ENCODE data around the gene OLFML2B.

The OLFML2B gene

GRCh38 chr1:162038624-162039023 is 15.0 kb upstream of the OLFML2B start:
- TF ChIP-seq CTCF (conservative IDR thresholded peaks at IDR 0.05; ENCODE audit: low read length), result peak; percentile 17; the same call in 1 of the 2 replicates
- TF ChIP-seq EZH2phosphoT487 (IDR thresholded peaks at IDR 0.05; ENCODE audit: borderline replicate concordance), result no peak
- Histone ChIP-seq H3K9me3 (ENCODE audit: insufficient read depth, low read depth, low read length) (no peaks in the 10 kb centered on the region), H3K9me2 (replicated peaks; ENCODE audit: low read depth, low read length) (no peaks in the 10 kb centered on the region), H3K4me3 (ENCODE audit: low read length, poor library complexity, severe bottlenecking) (no peak overlapping the region), H3K79me2 (ENCODE audit: insufficient read depth, low read length) (no peaks in the 10 kb centered on the region), H3K4me1 (ENCODE audit: insufficient read depth, low read length, poor library complexity, severe bottlenecking) (no peaks in the 10 kb centered on the region), H3K27me3 (ENCODE audit: insufficient read depth, low read length, poor library complexity, severe bottlenecking) (no peaks in the 10 kb centered on the region), H4K20me1 (ENCODE audit: insufficient read depth, low read length, poor library complexity, severe bottlenecking) (no peaks in the 10 kb centered on the region), H3K4me2 (ENCODE audit: low read depth, low read length, poor library complexity, severe bottlenecking) (no peak overlapping the region), H3F3A (ENCODE audit: low read depth) (no peaks in the 10 kb centered on the region), H3K9ac (ENCODE audit: low read depth, low read length, poor library complexity, severe bottlenecking) (no peak overlapping the region), H2AFZ (ENCODE audit: low read length) (no peak overlapping the region), H3K36me3 (ENCODE audit: insufficient read depth, low read length) (no peaks in the 10 kb centered on the region)

GRCh38 chr1:162036163-162036562 is 12.5 kb upstream of the OLFML2B start:
- no peak overlapping the region for H2AFZ ChIP-seq (ENCODE audit: low read length)
- no peaks in the 10 kb centered on the region for H3F3A ChIP-seq (ENCODE audit: low read depth)
- no peaks in the 10 kb centered on the region for H3K9me2 ChIP-seq (replicated peaks; ENCODE audit: low read depth, low read length)
- no peaks in the 10 kb centered on the region for H3K27me3 ChIP-seq (ENCODE audit: insufficient read depth, low read length, poor library complexity, severe bottlenecking)
- no peaks in the 10 kb centered on the region for H3K36me3 ChIP-seq (ENCODE audit: insufficient read depth, low read length)
- no peaks in the 10 kb centered on the region for H3K4me1 ChIP-seq (ENCODE audit: insufficient read depth, low read length, poor library complexity, severe bottlenecking)
- H4K20me1 ChIP-seq (ENCODE audit: insufficient read depth, low read length, poor library complexity, severe bottlenecking), result no peaks in the 10 kb centered on the region
- H3K9ac ChIP-seq (ENCODE audit: low read depth, low read length, poor library complexity, severe bottlenecking), result no peak overlapping the region
- H3K9me3 ChIP-seq (ENCODE audit: insufficient read depth, low read depth, low read length), result no peaks in the 10 kb centered on the region
- H3K79me2 ChIP-seq (ENCODE audit: insufficient read depth, low read length), result no peaks in the 10 kb centered on the region
- TF ChIP-seq CTCF (conservative IDR thresholded peaks at IDR 0.05; ENCODE audit: low read length) (no peak), EZH2phosphoT487 (IDR thresholded peaks at IDR 0.05; ENCODE audit: borderline replicate concordance) (no peak)
- H3K4me2 ChIP-seq (ENCODE audit: low read depth, low read length, poor library complexity, severe bottlenecking), result no peak overlapping the region
- H3K4me3 ChIP-seq (ENCODE audit: low read length, poor library complexity, severe bottlenecking), result no peak overlapping the region

GRCh38 chr1:162035241-162035640 is 11.6 kb upstream of the OLFML2B start:
- H3K4me1 ChIP-seq (ENCODE audit: insufficient read depth, low read length, poor library complexity, severe bottlenecking), result no peaks in the 10 kb centered on the region
- H3K9me2 ChIP-seq (replicated peaks; ENCODE audit: low read depth, low read length), result no peaks in the 10 kb centered on the region
- H3F3A ChIP-seq (ENCODE audit: low read depth), result no peaks in the 10 kb centered on the region
- H3K4me3 ChIP-seq (ENCODE audit: low read length, poor library complexity, severe bottlenecking), result no peak overlapping the region
- no peaks in the 10 kb centered on the region for H3K79me2 ChIP-seq (ENCODE audit: insufficient read depth, low read length)
- H4K20me1 ChIP-seq (ENCODE audit: insufficient read depth, low read length, poor library complexity, severe bottlenecking), result no peaks in the 10 kb centered on the region
- H2AFZ ChIP-seq (ENCODE audit: low read length), result no peak overlapping the region
- no peaks in the 10 kb centered on the region for H3K9me3 ChIP-seq (ENCODE audit: insufficient read depth, low read depth, low read length)
- no peak overlapping the region for H3K4me2 ChIP-seq (ENCODE audit: low read depth, low read length, poor library complexity, severe bottlenecking)
- no peaks in the 10 kb centered on the region for H3K36me3 ChIP-seq (ENCODE audit: insufficient read depth, low read length)
- TF ChIP-seq CTCF (conservative IDR thresholded peaks at IDR 0.05; ENCODE audit: low read length) (no peak), EZH2phosphoT487 (IDR thresholded peaks at IDR 0.05; ENCODE audit: borderline replicate concordance) (no peak)
- H3K9ac ChIP-seq (ENCODE audit: low read depth, low read length, poor library complexity, severe bottlenecking), result no peak overlapping the region
- no peaks in the 10 kb centered on the region for H3K27me3 ChIP-seq (ENCODE audit: insufficient read depth, low read length, poor library complexity, severe bottlenecking)

Measured in Loucy (cell line).